MM.1S (cell line): ENCODE results near the gene CAD.

ENCODE experiments used
- CTCF ChIP-seq: fragments of 300-600 bp; sonication (generic); IDR thresholded peaks from 2 replicates; pipeline ENCODE4 v1.5.1; 2016; ENCODE audit warnings: antibody characterized with exemption, low read length, mixed read lengths
- EZH2 ChIP-seq: fragments of 300-600 bp; sonication (generic); optimal IDR thresholded peaks from 2 replicates; pipeline ENCODE3; 2017; ENCODE audit warnings: low read depth, mild to moderate bottlenecking, antibody characterized with exemption, low read length, mixed read lengths

GRCh38 chr2:27209621-27210401 is 7.4 kb upstream of the CAD start:
- no peak for TF ChIP-seq CTCF
- TF ChIP-seq EZH2: no peak
